Middle frontal gyrus (tissue), 1 donor: ENCODE data around the gene CNFN.

Experiments
- DNase-seq: peaks from one replicate; pipeline ENCODE4 v3.0.0-alpha.2; 2015; ENCODE audit warnings: low spot score; ENCODE audit errors: extremely low spot score

CNFN gene

GRCh38 chr19:42409477-42409876 is 19.4 kb upstream of the CNFN start:
- no peak for DNase-seq

DNA sequence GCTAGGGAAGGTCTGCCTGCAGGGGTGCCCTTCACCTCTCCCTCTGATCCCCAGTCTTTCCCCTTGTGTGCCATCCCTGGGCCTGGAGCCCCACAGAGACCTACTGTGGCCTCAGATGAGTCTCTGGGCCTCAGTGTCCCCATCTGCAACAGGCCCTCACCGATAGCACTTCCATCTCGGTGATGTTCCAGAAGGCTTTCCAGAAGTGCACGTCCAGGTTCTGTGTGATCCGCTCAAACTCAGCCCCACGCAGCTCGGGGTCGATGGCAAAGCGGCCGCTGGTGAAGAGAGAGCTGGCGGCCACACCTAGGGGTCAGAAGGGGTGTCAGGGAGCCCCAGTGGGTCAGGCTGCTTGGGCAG is 17.7 kb upstream of the CNFN start:
- DNase-seq: no peak

GRCh38 chr19:42407085-42407815 is 17.2 kb upstream of the CNFN start:
- no peak for DNase-seq

DNA sequence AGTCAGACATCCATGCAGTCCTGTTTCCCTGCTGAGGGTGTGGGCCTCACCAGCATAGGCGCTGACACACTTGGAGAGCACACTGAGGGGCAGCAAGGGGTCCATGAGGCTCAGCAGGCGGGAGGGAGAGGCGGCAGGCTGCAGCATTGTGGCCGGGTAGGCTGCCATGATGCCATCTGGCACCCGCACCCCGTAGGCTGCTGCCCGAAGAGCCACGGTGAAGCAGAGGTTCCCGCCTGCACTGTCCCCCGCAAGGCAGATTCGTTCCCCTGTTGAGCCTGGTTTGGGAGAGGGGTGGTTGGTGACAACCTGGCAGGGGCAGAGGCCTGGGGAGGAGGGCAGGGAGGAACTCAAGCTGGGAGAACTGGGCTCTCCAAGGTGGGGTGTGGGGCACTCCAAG is 16.0 kb upstream of the CNFN start:
- DNase-seq: no peak

- no peak for DNase-seq
These were observed 13.5 kb upstream of the CNFN start for GRCh38 chr19:42403586-42403985.

DNA sequence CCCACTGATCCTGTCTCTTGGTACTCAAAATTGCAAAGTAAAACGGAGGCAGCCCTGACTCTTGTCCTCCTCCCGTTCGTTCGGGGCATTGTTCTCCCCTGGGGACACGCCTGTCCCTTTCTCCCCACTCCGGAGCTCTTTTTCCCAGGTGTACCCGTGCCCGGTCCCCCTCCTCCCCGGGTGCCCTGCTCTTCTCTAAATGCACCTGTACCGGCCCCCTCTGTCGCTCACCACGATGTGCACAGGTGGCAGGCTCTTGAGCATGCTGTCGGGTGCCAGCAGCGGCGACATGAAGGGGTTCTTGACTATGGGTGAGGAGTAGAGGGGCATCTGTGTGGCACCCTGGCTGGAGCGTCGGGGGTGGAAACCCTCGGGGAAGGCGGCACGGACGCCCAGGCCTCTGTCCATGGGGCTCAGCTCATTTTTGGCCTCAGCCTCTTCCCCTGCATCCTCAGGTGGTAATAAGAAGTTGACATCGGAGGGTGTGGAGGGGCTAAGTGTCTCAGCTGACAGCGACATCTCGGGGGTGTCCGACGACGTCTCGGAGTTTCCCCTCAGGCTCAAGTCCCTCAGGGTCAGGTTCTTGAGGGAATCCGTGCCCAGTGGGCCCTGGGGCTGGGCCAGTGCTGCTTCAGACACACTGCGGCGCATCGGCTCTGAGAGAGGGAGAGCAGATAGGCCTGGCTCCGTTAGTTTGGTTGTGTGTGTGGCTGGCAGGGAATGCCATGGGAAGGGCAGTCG is 12.4 kb upstream of the CNFN start:
- DNase-seq: no peak

DNA sequence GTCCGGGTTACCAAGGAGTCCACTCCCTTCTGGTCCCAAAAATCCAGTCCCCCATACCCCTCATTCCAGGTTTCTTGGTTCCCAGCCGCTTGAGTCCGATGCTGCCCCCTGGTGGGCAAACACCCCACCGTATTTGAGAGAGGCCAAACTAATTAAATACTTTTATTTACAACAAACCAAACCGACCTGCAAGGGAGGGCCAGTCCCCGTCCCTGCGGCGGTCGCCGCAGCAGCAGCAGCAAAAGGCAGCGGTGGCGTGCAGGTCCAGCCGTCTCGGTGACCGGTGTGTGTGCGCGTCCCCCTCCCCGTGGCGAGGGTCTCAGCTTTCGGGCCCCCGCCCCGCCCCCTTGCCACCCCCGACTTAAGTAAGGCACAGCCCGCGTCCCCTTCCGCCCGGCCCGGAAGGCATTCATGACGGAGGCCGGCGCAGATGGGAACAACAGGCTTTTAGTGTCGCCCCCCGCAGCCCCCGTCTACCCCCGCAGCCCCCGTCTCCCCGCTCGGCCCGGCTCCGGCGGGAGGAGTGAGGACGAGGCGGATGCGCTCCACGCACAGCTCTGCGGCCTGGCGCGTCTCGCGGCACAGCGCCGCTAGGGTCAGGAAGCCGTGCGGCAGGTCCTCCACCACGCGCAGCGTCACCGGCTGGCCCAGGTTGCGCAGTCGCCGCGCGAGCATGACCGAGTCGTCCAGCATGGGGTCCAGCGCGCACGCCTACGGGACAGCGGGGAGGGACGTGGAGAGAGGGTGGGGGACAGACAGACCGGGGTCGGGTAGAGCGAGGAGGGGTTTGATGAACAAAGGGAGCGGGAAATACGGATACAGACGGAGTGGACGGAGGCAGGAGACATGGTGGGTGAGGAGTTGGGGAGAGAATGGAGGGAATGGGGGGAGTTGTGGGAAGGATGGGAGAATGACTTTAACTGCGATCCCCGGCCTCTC is 11.5 kb upstream of the CNFN start:
- DNase-seq: peak; percentile 52

- DNase-seq: no peak
These were observed 10.3 kb upstream of the CNFN start for GRCh38 chr19:42400404-42400803.

DNA sequence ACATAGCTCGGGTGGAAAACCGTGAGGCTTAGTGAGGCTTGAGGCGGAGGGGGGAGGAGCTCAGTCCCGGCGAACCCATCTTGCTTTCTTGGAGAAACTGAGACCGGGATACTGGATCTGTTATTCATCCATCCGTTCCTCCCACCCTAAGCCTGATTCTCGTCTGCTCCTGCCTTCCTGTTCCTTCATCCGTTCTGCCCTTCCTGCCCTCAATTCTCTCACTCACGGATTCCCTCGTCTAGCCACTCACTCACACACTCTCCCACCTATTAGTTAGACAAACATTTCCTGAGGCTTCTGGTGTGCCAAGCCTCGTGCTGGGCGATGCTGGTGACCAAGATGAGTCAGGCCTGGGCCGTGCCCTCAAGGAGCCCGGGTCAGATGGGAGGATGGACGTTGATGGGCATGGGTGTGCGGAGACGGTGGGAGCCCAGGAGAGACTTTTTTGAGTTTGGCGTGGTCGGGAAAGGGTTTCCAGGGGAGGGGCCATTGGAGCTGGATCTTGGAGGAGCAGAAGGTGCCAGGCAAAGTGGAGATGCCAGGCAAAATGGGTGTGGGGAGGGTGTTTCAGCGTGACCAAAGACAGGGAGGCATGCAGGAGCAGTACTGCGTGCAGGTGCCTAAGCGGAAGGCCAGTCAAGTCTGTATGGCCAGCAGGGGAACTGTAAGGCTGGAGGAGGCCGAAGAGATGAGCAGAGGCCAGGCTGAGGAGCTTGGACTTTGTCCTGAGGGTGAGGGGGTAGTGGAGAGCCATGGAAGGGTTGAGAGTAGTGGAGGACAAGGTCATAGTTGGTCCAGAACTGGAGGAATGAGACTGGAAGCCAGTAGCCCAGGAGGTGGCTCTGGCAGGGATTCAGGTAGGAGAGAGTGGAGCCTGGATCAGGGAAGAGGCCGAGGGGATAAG is 7.4 kb upstream of the CNFN start:
- no peak for DNase-seq

DNA sequence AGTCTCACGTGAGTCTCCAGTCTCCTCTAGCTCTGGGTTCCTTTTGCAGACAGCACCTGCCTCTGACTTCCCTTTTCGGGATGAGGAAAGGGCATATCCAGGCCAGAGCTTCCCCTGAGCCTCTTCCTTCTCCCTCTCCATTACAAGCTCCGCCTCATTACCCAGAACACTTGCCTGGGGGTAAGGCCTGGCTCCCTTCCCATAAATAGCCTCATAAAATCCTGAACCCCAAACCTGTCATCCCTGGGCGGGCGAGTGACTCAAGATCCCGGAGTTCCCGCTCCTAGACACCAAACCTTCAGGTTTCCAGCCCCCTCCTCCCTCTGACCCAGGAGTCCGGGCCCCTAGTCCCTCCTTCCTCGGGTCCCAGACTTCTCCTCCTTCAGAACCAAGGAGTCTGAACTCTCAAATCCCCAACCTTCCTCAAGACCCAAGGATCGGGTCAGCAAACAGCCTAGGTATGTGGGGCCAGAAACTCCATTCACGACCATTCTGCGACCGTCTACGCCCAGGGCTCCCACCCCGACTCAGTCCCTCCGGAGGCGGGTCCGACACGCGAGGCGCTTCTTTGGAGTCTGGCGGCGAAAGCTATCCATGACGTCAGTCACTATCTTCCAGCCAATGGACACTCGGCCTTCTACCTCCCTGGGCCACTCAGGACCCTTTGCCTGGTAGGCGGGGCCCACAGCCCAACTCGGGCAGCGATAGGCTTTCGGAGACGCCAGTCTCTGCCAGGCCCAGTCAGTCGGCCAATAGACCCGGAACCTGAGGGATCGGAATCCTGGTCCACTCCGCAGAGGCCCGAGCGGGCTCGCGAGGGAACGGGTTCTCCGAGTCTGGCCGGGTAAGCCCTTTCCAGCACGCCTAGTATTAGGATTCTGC is 6.5 kb upstream of the CNFN start:
- DNase-seq: peak; percentile 97

- no peak for DNase-seq
These were observed 4.7 kb upstream of the CNFN start for GRCh38 chr19:42394751-42395150.

- DNase-seq: no peak
These were observed 2.1 kb upstream of the CNFN start for GRCh38 chr19:42392165-42392564.

- no peak for DNase-seq
These were observed 1.1 kb downstream of the CNFN start for GRCh38 chr19:42388851-42389489.

DNA sequence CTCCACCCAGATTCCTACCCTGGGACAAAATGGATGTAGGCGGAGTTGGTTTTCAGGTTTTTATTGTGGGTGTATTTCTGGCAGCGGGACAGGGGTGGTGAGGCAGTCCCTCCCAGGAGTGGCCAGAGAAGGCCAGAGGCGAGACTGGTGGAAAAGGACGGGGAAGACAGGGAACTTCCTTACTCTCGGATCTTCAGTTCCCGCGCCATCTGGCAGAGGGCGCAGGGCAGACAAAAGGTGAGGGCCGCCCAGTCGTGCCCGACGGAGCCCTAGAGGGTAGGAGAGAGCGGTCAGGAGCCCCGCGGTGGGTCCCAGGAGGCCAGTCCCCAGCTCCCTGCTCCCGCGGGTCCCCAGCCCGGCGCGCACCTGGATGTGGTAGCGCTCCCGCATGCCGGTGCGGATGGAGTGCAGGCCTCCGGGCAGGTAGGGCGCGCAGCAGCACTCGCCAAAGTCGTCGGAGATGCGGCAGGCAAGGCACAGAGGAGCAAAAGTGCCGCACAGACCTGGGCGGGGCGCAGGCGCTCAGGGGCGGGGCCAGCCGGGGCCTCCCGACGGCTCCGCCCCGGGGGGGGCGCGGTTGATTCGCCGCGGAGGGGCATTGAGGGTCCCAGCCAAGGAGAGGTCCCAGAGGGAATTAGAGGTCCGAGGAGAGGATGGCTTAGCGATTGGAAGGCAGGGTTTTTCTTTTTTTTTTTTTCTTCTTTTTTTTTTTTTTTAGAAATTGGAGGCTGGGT is 3.0 kb downstream of the CNFN start:
- no peak for DNase-seq

DNA sequence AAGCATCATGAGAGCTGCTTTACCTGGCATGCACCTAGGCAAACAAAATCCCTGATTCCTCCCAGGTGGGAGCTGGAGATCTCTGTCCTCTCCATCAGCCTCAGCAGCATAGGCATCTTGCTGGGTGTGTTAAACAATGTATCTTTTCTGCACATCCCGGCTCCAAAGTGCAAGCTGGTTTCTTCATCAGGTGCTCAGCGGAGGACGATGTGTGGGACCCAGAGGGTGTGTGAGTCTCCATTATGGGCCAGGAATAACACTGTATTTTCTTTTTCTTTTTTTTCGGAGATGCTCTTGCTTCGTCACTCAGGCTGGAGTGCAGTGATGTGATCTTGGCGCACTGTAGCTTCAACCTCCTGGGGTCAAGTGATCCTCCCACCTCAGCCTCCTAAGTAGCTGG is 9.9 kb downstream of the CNFN start:
- no peak for DNase-seq

GRCh38 chr19:42378225-42379215 is 11.6 kb downstream of the CNFN start:
- DNase-seq: no peak

- no peak for DNase-seq
These were observed 13.9 kb downstream of the CNFN start for GRCh38 chr19:42376177-42376555.
